ENCODE measurements around the gene ADAMTSL2. TPM values are rescaled to one million over a fixed set of nuclear protein-coding genes. Genes with fewer than 3 reads are reported as not detected.

Gene ADAMTSL2
- total and polyA plus RNA-seq, 2 of the 13 experiments (the other 11 are each of a cell fraction or from before 2014, with no cell fraction given): 1.9 to 3.8 TPM

GRCh38 chr9:133587466-133587865 lies 53.0 kb downstream of the ADAMTSL2 start:
- Histone ChIP-seq H4K20me1 (ENCODE audit: insufficient read depth, low read length) (no peaks in the 10 kb centered on the region), H3K79me2 (ENCODE audit: insufficient read depth, low read length) (no peaks in the 10 kb centered on the region), H3K9ac (ENCODE audit: insufficient read depth, low read depth, low read length) (no peak overlapping the region), H3K4me1 (ENCODE audit: insufficient read depth, low read length) (no peaks in the 10 kb centered on the region), H3K4me3 (replicated peaks in 1 of 3; ENCODE audit: insufficient read depth in 1 of 3, low read depth in 2 of 3, low read length in 3 of 3) (no peak overlapping the region), H3K4me2 (ENCODE audit: low read depth, low read length) (no peak overlapping the region), H3K36me3 (replicated peaks in 1 of 2; ENCODE audit: control insufficient read depth in 1 of 2, insufficient read depth in 2 of 2, low read length in 2 of 2) (no peaks in the 10 kb centered on the region), H2AFZ (ENCODE audit: low read length) (no peak overlapping the region), H3K27me3 (ENCODE audit: control insufficient read depth in 1 of 2, insufficient read depth in 2 of 2, low read length in 2 of 2) (peaks cover 18 to 74% of the 10 kb centered on the region in 2 experiments), H3K9me3 (ENCODE audit: low read length) (no peaks in the 10 kb centered on the region), H3K27ac (ENCODE audit: extremely low read length, insufficient read depth, low read length) (no peak overlapping the region)
- TF ChIP-seq ZNF564 (CRISPR knock-in tag; IDR thresholded peaks at IDR 0.05) (no peak), LRRFIP1 (CRISPR knock-in tag; conservative IDR thresholded peaks at IDR 0.05) (no peak), GLI4 (CRISPR knock-in tag; IDR thresholded peaks at IDR 0.05; ENCODE audit: borderline replicate concordance) (no peak)
- CTCF ChIA-PET (ENCODE audit: low intra/inter-chr PET ratio, low total read pairs): no interaction called here
- in situ Hi-C loops (cut with HindIII; ENCODE audit: extremely low pct_ligation_motif_present, low pct_unique_long_range_greater_than_20kb) (no loop called here), intact Hi-C loops (cut with micrococcal nuclease; ENCODE audit: unreplicated experiment) (loop anchor here (5.0 kb wide), 1 partner anchor 140 kb away; no protein-coding TSS in a partner anchor)
- 0% methylated on average over 1 of the region's 6 CpGs for WGBS (ENCODE audit: low lambda C conversion rate)
- POLR2A ChIA-PET: no interaction called here
- no TSS peak for BruUV-seq (replicated peaks)
- ATAC-seq: no peak
- FAIRE-seq: no peak
- DNase-seq (ENCODE audit: low spot score): no peak

- H3K4me1 ChIP-seq (ENCODE audit: insufficient read depth, low read length): no peaks in the 10 kb centered on the region
- peaks cover 14 to 71% of the 10 kb centered on the region in 2 experiments for H3K27me3 ChIP-seq (ENCODE audit: control insufficient read depth in 1 of 2, insufficient read depth in 2 of 2, low read length in 2 of 2)
- H3K9me3 ChIP-seq (ENCODE audit: low read length): no peaks in the 10 kb centered on the region
- H4K20me1 ChIP-seq (ENCODE audit: insufficient read depth, low read length): no peaks in the 10 kb centered on the region
- no peak overlapping the region for H3K4me3 ChIP-seq (replicated peaks in 1 of 3; ENCODE audit: insufficient read depth in 1 of 3, low read depth in 2 of 3, low read length in 3 of 3)
- H3K27ac ChIP-seq (ENCODE audit: extremely low read length, insufficient read depth, low read length): no peak overlapping the region
- H3K9ac ChIP-seq (ENCODE audit: insufficient read depth, low read depth, low read length): no peak overlapping the region
- ATAC-seq (no peak), DNase-seq (ENCODE audit: low spot score) (no peak), FAIRE-seq (no peak)
- CTCF ChIA-PET (ENCODE audit: low intra/inter-chr PET ratio, low total read pairs): no interaction called here
- no peaks in the 10 kb centered on the region for H3K79me2 ChIP-seq (ENCODE audit: insufficient read depth, low read length)
- no TSS peak for BruUV-seq (replicated peaks)
- no peak overlapping the region for H2AFZ ChIP-seq (ENCODE audit: low read length)
- no peaks in the 10 kb centered on the region for H3K36me3 ChIP-seq (replicated peaks in 1 of 2; ENCODE audit: control insufficient read depth in 1 of 2, insufficient read depth in 2 of 2, low read length in 2 of 2)
- intact Hi-C loops (cut with micrococcal nuclease; ENCODE audit: unreplicated experiment) (loop anchor here (5.0 kb wide), 1 partner anchor 138 kb away; no protein-coding TSS in a partner anchor), in situ Hi-C loops (cut with HindIII; ENCODE audit: extremely low pct_ligation_motif_present, low pct_unique_long_range_greater_than_20kb) (no loop called here)
- POLR2A ChIA-PET: no interaction called here
- 66% methylated on average over 4 of the region's 19 CpGs for WGBS (ENCODE audit: low lambda C conversion rate)
- no peak overlapping the region for H3K4me2 ChIP-seq (ENCODE audit: low read depth, low read length)
- TF ChIP-seq ADNP (CRISPR knock-in tag; IDR thresholded peaks at IDR 0.05) (peak; percentile 44; the same call in 1 of the 2 replicates), ZKSCAN1 (IDR thresholded peaks at IDR 0.05; ENCODE audit: low read length) (peak; percentile 99), CTCF (CRISPR knock-in tag; IDR thresholded peaks at IDR 0.05) (peak; percentile 75), POGK (CRISPR knock-in tag; conservative IDR thresholded peaks at IDR 0.05) (0 out of 2 replicates have a peak, but pooled peaks have one; percentile 45), XRCC5 (optimal IDR thresholded peaks at IDR 0.05; ENCODE audit: low read length) (peak; percentile 37), HES4 (CRISPR knock-in tag; IDR thresholded peaks at IDR 0.05; ENCODE audit: borderline replicate concordance) (no peak), ZMYM2 (CRISPR knock-in tag; IDR thresholded peaks at IDR 0.05) (0 out of 2 replicates have a peak, but pooled peaks have one; percentile 49), CHCHD3 (CRISPR knock-in tag; IDR thresholded peaks at IDR 0.05) (no peak)
These were observed 55.1 kb downstream of the ADAMTSL2 start for GRCh38 chr9:133589454-133590227.
